Adrenal gland (tissue), 12 donors: ENCODE measurements around the gene BGN. TPM values are rescaled to one million over a fixed set of nuclear protein-coding genes. Genes with fewer than 3 reads are reported as not detected.

Experiments
- DNase-seq, 7 donors: peaks; one replicate each; pipeline ENCODE4 v3.0.0-alpha.2; 2019 to 2020
- H3K27ac ChIP-seq, 5 donors: fragments of 200-600 bp; sonication (generic) in 4 of 5; 1 replicate in 3 of 5; 2 replicates in 2 of 5; pipeline versions ENCODE4 v1.5.1 to v1.8.0; 2016 to 2020; ENCODE audit warnings: mild to moderate bottlenecking in 1 of 5
- H3K27me3 ChIP-seq: fragments of 200-600 bp; 2 replicates; pipeline ENCODE4 v1.8.0; 2021
- H3K36me3 ChIP-seq, 2 donors: fragments of 200-600 bp; replicated peaks in 1 of 2; 1 replicate in 1 of 2; 2 replicates in 1 of 2; pipeline versions ENCODE4 v1.5.1 to v1.8.0; 2018 to 2022
- H3K4me1 ChIP-seq, 2 donors: fragments of 200-600 bp; replicated peaks in 1 of 2; 1 replicate in 1 of 2; 2 replicates in 1 of 2; pipeline versions ENCODE4 v1.5.1 to v1.8.0; 2018 to 2021
- H3K4me3 ChIP-seq, 4 donors: fragments of 200-600 bp; sonication (generic) in 3 of 4; one replicate each; pipeline ENCODE4 v1.5.1; 2016 to 2018
- H3K9me3 ChIP-seq, 3 donors: fragments of 200-600 bp; sonication (generic) in 1 of 3; replicated peaks in 1 of 3; 1 replicate in 2 of 3; 2 replicates in 1 of 3; pipeline versions ENCODE4 v1.5.1 to v1.8.0; 2016 to 2021
- CTCF ChIP-seq, 6 experiments: fragments of 450-650 bp in 4 of 6; fragments of 200-600 bp in 2 of 6; sonication (generic) in 1 of 6; IDR thresholded peaks; 1 replicate in 5 of 6; 2 replicates in 1 of 6; pipeline versions ENCODE4 v1.5.1 to v1.8.0; 2016 to 2021; ENCODE audit warnings: antibody characterized with exemption in 6 of 6, mild to moderate bottlenecking in 2 of 6, moderate library complexity in 1 of 6
- POLR2A ChIP-seq, 2 donors: fragments of 450-650 bp; IDR thresholded peaks; one replicate each; pipeline ENCODE4 v1.6.1; 2017; ENCODE audit warnings: antibody characterized with exemption in 2 of 2, mild to moderate bottlenecking in 2 of 2, moderate library complexity in 1 of 2
- WGBS, 4 donors: extraction: QIAGEN DNeasy Blood & Tissue Kit in 2 of 4; methylation state at CpG; one replicate each; pipeline versions ENCODE4 v1.1.5 to v1.1.7; 2013 to 2017; 5-methylcytosine and 5-hydroxymethylcytosine counted together
- intact Hi-C, 2 donors: fragments of 100-400 bp; cut with DNase I; formaldehyde crosslinking; loops; one replicate each; pipeline versions ENCODE4 v1.14.1 to v1.15.0; 2022 to 2023
- polyA plus RNA-seq, 3 donors: library from polyadenylated mRNA; stranded (reverse); fragments of 200-250 nt in 2 of 3; fragments of 350-450 nt in 1 of 3; fragmentation: Illumina TruSeq in 1 of 3; extraction: RNeasy Lipid Tissue Mini Kit (QIAGEN cat#74804) in 1 of 3; gene quantifications; one replicate each; pipeline ENCODE4 v1.2.3, GENCODE V29; 2013 to 2014
- total RNA-seq, 9 donors: library from RNA; depleted of rRNA in 4 of 9; stranded (reverse); fragments of >200 nt in 4 of 9; fragments of 120-200 nt in 1 of 9; fragmentation: NEBNext Ultra II Directional in 1 of 9; extraction: Animal tissue kit (Norgen Biotek cat#: 25700) in 1 of 9; gene quantifications; one replicate each; pipeline versions ENCODE4 v1.1.0 to v1.2.4, GENCODE V29; 2013 to 2023
- donor health status: healthy with polysubstance abuse.
- donor health status: Bipolar disorder and iron deficiency.
- donor health status: DM: yes; HTN: yes; CAD: no.
- donor health status: DM: no; HTN: no; CAD: no.
- donor health status: DM: no; HTN: no; CAD: no.
- donor health status: DM: yes; HTN: yes; CAD: no.

Gene BGN
- total and polyA plus RNA-seq, 12 donors: 18.9 to 598 (median 247) TPM

- intact Hi-C loops: no loop called here
- Histone ChIP-seq H3K36me3 (no peaks in the 10 kb centered on the region), H3K4me3 (no peak overlapping the region), H3K27me3 (peaks cover 17% of the 10 kb centered on the region), H3K9me3 (no peaks in the 10 kb centered on the region), H3K4me1 (no peaks in the 10 kb centered on the region), H3K27ac (no peak overlapping the region)
- TF ChIP-seq CTCF (IDR thresholded peaks at IDR 0.05) (no peak), POLR2A (IDR thresholded peaks at IDR 0.05) (no peak)
- WGBS, 4 donors: 64 to 72% (median 71%) methylated on average over 4 to 5 of the region's 5 CpGs
- no peak for DNase-seq
Observed at GRCh38 chrX:153513265-153513664, 18.5 kb downstream of the BGN start.

GRCh38 chrX:153514259-153514658 is 19.5 kb downstream of the BGN start:
- 82 to 89% (median 84%) methylated on average over 9 of the region's 9 CpGs for WGBS, 4 donors

GRCh38 chrX:153515435-153515834 is 20.7 kb downstream of the BGN start:
- WGBS, 4 donors: 74 to 85% (median 75%) methylated on average over 6 to 8 of the region's 8 CpGs; no CpG with 5 or more reads in 1 of the 4 donors
- no peak overlapping the region for H3K27ac ChIP-seq
- H3K36me3 ChIP-seq: no peaks in the 10 kb centered on the region
- H3K4me1 ChIP-seq: no peaks in the 10 kb centered on the region
- no peaks in the 10 kb centered on the region for H3K9me3 ChIP-seq
- peaks cover 30% of the 10 kb centered on the region for H3K27me3 ChIP-seq
- TF ChIP-seq CTCF (IDR thresholded peaks at IDR 0.05) (no peak), POLR2A (IDR thresholded peaks at IDR 0.05) (no peak)
- DNase-seq: no peak
- intact Hi-C loops: no loop called here
- H3K4me3 ChIP-seq: no peak overlapping the region

More at GRCh38 chrX:153514259-153514658, 19.5 kb downstream of the BGN start:
- peaks cover 21% of the 10 kb centered on the region for H3K27me3 ChIP-seq
- H3K27ac ChIP-seq: no peak overlapping the region
- H3K4me1 ChIP-seq: no peaks in the 10 kb centered on the region
- H3K4me3 ChIP-seq: no peak overlapping the region
- H3K9me3 ChIP-seq: no peaks in the 10 kb centered on the region
- intact Hi-C loops: no loop called here
- TF ChIP-seq CTCF (IDR thresholded peaks at IDR 0.05): no peak
- no peak for TF ChIP-seq POLR2A (IDR thresholded peaks at IDR 0.05)
- H3K36me3 ChIP-seq: no peaks in the 10 kb centered on the region
- no peak for DNase-seq

- Histone ChIP-seq H3K36me3 (no peaks in the 10 kb centered on the region), H3K27ac (no peak overlapping the region), H3K4me3 (no peak overlapping the region), H3K4me1 (no peaks in the 10 kb centered on the region), H3K9me3 (no peaks in the 10 kb centered on the region), H3K27me3 (peaks cover 36% of the 10 kb centered on the region)
- 62 to 91% (median 79%) methylated on average over 2 to 9 of the region's 9 CpGs for WGBS, 4 donors
- DNase-seq: no peak
- no peak for TF ChIP-seq CTCF (IDR thresholded peaks at IDR 0.05)
- TF ChIP-seq POLR2A (IDR thresholded peaks at IDR 0.05): no peak
- intact Hi-C loops: no loop called here
Observed at GRCh38 chrX:153516073-153516472, 21.3 kb downstream of the BGN start.
